HG02870 (cell line): Measurements from ENCODE around the gene HCN4.
"Not testable (repeated sequence)": the region's sequence is repeated elsewhere in the genome, so short reads cannot be mapped to it uniquely, and the experiment has no call there.

Experiments
- ATAC-seq: cut with Tn5 transposase; IDR thresholded peaks from one replicate; pipeline ENCODE4 v1.9.1; 2021; ENCODE audit warnings: mild to moderate bottlenecking, moderate library complexity; ENCODE audit not compliant: unreplicated experiment

HCN4 gene

GRCh38 chr15:73300286-73300685, 68.5 kb downstream of the HCN4 start:
- ATAC-seq, result not testable (repeated sequence)

DNA sequence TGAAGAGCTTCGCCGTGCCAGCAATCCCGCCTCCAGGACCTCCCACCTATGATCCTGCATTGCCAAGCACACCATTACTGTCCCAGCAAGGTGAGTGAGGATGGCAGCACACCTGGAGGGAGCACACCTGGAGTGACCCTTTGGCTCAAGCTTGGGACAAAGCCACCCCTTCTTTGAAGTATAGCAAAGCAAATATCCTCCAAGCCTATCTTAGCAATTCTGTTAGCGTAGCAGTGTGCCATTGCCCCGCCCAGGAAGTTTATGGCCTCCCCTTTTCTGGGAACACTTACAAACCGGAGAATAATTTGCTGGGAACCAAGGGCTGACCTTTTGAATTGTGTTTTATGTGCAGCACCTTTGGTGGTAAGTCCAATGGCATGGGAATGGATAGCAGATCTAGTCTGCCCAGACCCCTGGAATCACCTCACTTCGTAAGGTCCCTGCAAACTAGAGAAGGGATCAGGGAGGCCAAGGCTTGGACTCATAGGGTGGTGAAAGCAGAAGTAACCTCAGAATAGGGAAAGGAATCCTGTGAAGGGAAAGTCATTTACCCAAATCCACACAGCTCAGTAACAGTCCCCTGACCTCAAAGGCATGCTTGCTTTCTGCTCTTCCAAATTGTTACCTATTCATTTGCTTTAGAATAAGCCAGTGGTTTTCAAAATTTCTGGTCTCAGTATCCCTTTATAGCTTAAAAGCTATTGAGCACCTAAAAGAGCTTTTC, 70.1 kb downstream of the HCN4 start:
- no peak for ATAC-seq

- ATAC-seq, result no peak
These were observed 72.0 kb downstream of the HCN4 start for GRCh38 chr15:73296609-73297353.

DNA sequence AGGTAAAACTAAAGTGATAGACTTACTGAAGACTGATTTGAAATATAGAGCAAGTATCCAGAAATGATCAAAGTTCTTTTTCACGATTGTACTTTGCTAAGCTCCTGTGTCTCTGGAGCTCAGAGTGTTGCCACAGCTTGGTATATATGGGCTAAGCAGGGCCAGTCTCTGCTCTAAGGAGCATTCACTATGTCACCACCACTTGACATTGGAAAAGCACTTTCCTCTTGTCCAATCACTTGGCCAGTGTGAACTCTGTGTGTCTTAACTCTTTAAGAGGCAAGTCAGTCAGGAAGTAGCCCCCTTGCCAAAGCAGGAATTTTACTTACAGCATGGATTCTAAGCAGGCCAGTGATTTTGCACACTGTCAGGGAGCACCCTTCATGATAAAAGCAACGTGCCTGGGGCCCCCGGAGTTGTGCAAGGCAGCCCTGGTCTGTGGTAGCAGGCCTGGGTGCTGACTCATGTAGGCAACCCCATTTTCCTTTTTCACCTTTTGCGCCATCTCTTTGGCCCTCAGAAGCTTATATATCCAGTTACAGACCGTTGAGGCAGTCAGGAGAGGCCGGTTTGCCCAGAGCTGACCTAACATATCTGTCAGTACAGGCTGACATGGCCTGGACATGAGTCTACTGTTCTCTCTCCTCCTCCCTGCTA, 73.0 kb downstream of the HCN4 start:
- no peak for ATAC-seq

GRCh38 chr15:73293773-73294172, 75.0 kb downstream of the HCN4 start:
- ATAC-seq, result no peak

DNA sequence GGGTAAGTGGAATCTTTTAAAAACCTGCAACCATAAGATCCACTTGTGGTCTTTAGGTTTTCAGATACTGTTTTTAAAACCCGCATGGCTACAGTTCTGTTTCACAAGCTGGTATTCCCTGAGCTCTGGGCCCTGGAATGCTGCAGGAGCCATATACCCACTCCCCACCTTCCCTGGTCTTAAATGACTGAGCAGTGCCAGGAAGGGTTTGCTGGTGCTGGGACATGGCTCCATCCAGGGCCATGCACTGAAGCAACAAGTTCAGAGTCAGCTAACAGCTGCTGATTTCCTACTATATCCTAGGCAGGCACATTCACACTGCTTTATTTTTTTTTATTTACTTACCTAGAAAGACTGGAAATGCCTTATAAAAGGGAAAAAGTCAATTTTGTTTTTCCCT, 77.3 kb downstream of the HCN4 start:
- no peak for ATAC-seq

GRCh38 chr15:73287019-73287418, 81.7 kb downstream of the HCN4 start:
- ATAC-seq, result no peak

- ATAC-seq, result no peak
These were observed 82.4 kb downstream of the HCN4 start for GRCh38 chr15:73286311-73286710.

DNA sequence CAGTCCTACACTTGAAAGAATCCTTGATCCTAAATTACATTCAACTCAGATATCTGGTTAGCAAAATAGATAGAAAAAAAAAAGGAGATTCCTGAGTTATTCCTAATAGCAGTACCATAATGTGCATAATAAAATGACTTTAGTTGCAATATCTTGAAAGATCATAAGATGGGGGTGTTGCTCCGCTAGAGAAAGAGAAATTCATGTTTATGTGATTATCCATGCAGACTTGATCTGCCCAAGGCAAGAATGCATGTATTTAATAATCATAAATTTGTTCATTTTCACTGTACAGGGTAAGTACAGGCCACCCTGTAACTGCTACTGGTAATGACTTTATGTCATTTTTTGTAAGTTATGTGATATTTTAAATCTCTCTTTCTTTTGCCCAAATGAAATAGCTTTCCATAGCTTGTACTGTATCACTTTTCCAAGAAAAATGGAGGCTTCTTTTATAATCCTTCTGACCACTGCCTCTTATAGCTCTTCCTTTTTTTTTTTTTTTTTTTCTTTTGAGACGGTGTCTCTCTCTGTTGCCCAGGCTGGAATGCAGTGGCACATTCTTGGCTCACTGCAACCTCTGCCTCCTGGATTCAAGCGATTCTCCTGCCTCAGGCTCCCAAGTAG, 84.6 kb downstream of the HCN4 start:
- ATAC-seq, result no peak

DNA sequence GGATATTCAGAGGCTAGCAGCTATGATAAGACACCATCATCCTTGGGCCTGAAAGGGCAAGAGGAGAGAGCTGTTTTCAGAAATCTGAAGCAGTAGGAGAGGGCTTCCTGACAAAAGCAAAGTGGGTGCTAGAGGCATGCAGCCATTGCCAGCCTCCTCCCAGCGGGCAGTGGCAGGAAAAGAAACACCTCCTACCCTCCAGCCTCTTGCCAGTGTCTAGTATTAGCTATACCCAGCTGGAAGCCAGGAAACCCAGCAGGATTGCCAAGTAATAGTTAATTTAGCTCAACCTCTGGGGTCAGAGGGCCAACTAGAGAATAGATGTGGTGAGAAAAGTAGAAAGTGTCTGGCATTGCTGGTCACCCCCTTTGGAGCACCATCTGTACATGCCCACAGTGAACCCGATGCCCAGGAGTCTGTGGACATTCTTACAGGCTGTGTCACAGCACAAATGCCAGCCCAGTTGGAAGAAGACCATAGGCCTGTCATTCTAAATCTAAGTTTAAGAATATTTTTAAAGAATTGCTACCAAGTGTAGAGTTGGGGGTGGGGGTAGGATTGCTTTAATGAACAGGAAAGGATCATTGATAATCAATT, 85.3 kb downstream of the HCN4 start:
- ATAC-seq, result no peak

GRCh38 chr15:73282567-73283365, 86.0 kb downstream of the HCN4 start:
- no peak for ATAC-seq

- ATAC-seq, result no peak
These were observed 92.9 kb downstream of the HCN4 start for GRCh38 chr15:73275862-73276261.

- no peak for ATAC-seq
These were observed 95.4 kb downstream of the HCN4 start for GRCh38 chr15:73273181-73274002.

DNA sequence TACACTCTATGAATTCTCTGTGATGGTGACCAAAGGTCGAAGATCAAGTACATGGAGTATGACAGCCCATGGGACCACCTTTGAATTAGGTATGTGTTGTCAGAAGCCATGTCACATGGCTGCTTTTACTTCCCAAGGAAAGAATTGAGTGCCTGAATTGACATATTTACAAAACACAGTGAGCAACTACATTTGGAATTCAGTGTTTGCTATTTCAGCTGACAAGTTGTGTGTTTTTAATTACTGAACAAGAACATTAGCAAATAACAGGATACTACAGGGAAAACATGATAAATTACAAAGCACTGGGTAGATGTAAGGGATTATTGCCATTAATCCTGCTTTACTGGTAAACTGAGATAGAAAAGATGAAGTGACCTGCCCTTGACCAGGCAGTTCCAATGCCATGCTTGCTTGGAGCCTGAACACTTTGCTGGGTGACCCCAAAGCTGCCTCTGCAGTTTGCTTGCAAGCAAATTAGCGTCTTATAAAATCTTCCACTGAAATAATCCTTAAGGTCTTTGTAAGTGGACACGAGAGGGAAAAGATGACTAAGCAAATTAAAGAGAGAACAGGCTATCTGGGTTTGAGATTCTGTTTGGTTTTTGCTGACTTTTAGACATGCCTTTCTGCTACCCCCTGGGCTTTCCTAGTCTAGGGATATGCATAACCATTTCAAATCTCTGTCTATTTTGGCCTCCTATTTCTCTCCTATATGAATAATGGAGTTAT, 98.2 kb downstream of the HCN4 start:
- no peak for ATAC-seq
